Osteoblast (primary cell): ENCODE data around the gene MEX3C. TPM values are rescaled to one million over a fixed set of nuclear protein-coding genes. Genes with fewer than 3 reads are reported as not detected.

ENCODE experiments used
- DNase-seq: peaks from one replicate; pipeline ENCODE4 v3.0.0; 2011; ENCODE audit warnings: low spot score, mixed read lengths; ENCODE audit not compliant: insufficient read length; ENCODE audit errors: missing footprints
- H2AFZ ChIP-seq: 2 replicates; pipeline ENCODE4 v1.6.0; 2011; ENCODE audit warnings: mild to moderate bottlenecking, low read length
- H3K27ac ChIP-seq: 2 replicates; pipeline ENCODE4 v1.5.1; 2011; ENCODE audit warnings: mild to moderate bottlenecking, low read depth, low read length, moderate library complexity
- H3K27me3 ChIP-seq: 2 replicates; pipeline ENCODE4 v1.6.0; 2012; ENCODE audit warnings: mild to moderate bottlenecking, control low read depth, inconsistent platforms, low read length, moderate library complexity; ENCODE audit not compliant: insufficient read depth
- H3K36me3 ChIP-seq: 2 replicates; pipeline ENCODE4 v1.5.1; 2011; ENCODE audit warnings: mild to moderate bottlenecking, low read length, control low read depth, moderate library complexity; ENCODE audit not compliant: insufficient read depth
- H3K4me1 ChIP-seq: 2 replicates; pipeline ENCODE4 v1.5.1; 2011; ENCODE audit warnings: mild to moderate bottlenecking, low read length, control low read depth, moderate library complexity; ENCODE audit not compliant: insufficient read depth
- H3K4me2 ChIP-seq: 2 replicates; pipeline ENCODE4 v1.6.0; 2011; ENCODE audit warnings: mild to moderate bottlenecking, low read length; ENCODE audit not compliant: insufficient read depth
- H3K4me3 ChIP-seq: fragments of 200-600 bp; sonication (generic); 3 replicates; pipeline ENCODE4 v1.5.1; 2012; ENCODE audit warnings: mild to moderate bottlenecking, low read length, inconsistent platforms; ENCODE audit not compliant: insufficient read depth
- H3K79me2 ChIP-seq: 2 replicates; pipeline ENCODE4 v1.6.0; 2012; ENCODE audit warnings: mild to moderate bottlenecking, low read length, control low read depth, inconsistent platforms; ENCODE audit not compliant: insufficient read depth
- H3K9me3 ChIP-seq: 2 replicates; pipeline ENCODE4 v1.5.1; 2011; ENCODE audit warnings: low read depth, low read length, control low read depth
- H4K20me1 ChIP-seq: 2 replicates; pipeline ENCODE4 v1.6.0; 2012; ENCODE audit warnings: mild to moderate bottlenecking, low read length, control low read depth; ENCODE audit not compliant: insufficient read depth
- CTCF ChIP-seq: IDR thresholded peaks from 2 replicates; pipeline ENCODE4 v1.5.1; 2011; ENCODE audit warnings: mild to moderate bottlenecking, low read depth, low read length, moderate library complexity; ENCODE audit errors: extremely low read depth
- total RNA-seq: library from RNA; depleted of rRNA; stranded (reverse); fragments of >200 nt; gene quantifications from 2 replicates; pipeline ENCODE4 v1.2.3, GENCODE V29; 2012

MEX3C gene
- total RNA-seq, 1 donor: 41.6 TPM

- Histone ChIP-seq H3K79me2 (no peaks in the 10 kb centered on the region), H3K36me3 (no peaks in the 10 kb centered on the region), H3K9me3 (no peaks in the 10 kb centered on the region), H4K20me1 (no peaks in the 10 kb centered on the region), H3K4me3 (no peak overlapping the region), H2AFZ (no peak overlapping the region), H3K4me1 (peaks cover 19% of the 10 kb centered on the region), H3K4me2 (no peak overlapping the region), H3K27ac (no peak overlapping the region), H3K27me3 (no peaks in the 10 kb centered on the region)
- no peak for TF ChIP-seq CTCF
- DNase-seq: no peak
Measured at GRCh38 chr18:51132256-51132935, 65.1 kb downstream of the MEX3C start.

- H3K4me3 ChIP-seq: no peak overlapping the region
- H4K20me1 ChIP-seq: no peaks in the 10 kb centered on the region
- H3K79me2 ChIP-seq: no peaks in the 10 kb centered on the region
- no peak for DNase-seq
- no peaks in the 10 kb centered on the region for H3K36me3 ChIP-seq
- H3K27ac ChIP-seq: no peak overlapping the region
- no peak for TF ChIP-seq CTCF
- no peaks in the 10 kb centered on the region for H3K27me3 ChIP-seq
- no peak overlapping the region for H3K4me2 ChIP-seq
- H3K4me1 ChIP-seq: peaks cover 2% of the 10 kb centered on the region
- no peaks in the 10 kb centered on the region for H3K9me3 ChIP-seq
- no peak overlapping the region for H2AFZ ChIP-seq
Measured at GRCh38 chr18:51128533-51128932, 68.9 kb downstream of the MEX3C start.

- H3K9me3 ChIP-seq: no peaks in the 10 kb centered on the region
- TF ChIP-seq CTCF: no peak
- no peak overlapping the region for H2AFZ ChIP-seq
- H3K27ac ChIP-seq: no peak overlapping the region
- DNase-seq: no peak
- no peak overlapping the region for H3K4me3 ChIP-seq
- H3K4me1 ChIP-seq: no peaks in the 10 kb centered on the region
- H3K79me2 ChIP-seq: no peaks in the 10 kb centered on the region
- no peaks in the 10 kb centered on the region for H3K36me3 ChIP-seq
- H4K20me1 ChIP-seq: no peaks in the 10 kb centered on the region
- no peaks in the 10 kb centered on the region for H3K27me3 ChIP-seq
- H3K4me2 ChIP-seq: no peak overlapping the region
Measured at GRCh38 chr18:51127664-51128063, 69.8 kb downstream of the MEX3C start.

GRCh38 chr18:51125976-51126375 lies 71.5 kb downstream of the MEX3C start:
- no peaks in the 10 kb centered on the region for H4K20me1 ChIP-seq
- TF ChIP-seq CTCF: no peak
- no peak overlapping the region for H3K27ac ChIP-seq
- H3K9me3 ChIP-seq: no peaks in the 10 kb centered on the region
- H3K4me2 ChIP-seq: no peak overlapping the region
- H3K4me1 ChIP-seq: no peaks in the 10 kb centered on the region
- no peaks in the 10 kb centered on the region for H3K79me2 ChIP-seq
- H3K36me3 ChIP-seq: no peaks in the 10 kb centered on the region
- no peak overlapping the region for H2AFZ ChIP-seq
- no peak for DNase-seq
- no peak overlapping the region for H3K4me3 ChIP-seq
- no peaks in the 10 kb centered on the region for H3K27me3 ChIP-seq

Other genes starting within 250 kb of the MEX3C start
- gene ELAC1, start 229.6 kb downstream of the MEX3C start, total RNA-seq: 6.5 and 7.4 TPM in 2 replicates
- 121 and 128 TPM in 2 replicates for gene SMAD4, start 167.5 kb downstream of the MEX3C start, total RNA-seq